Uterus (tissue), 4 donors: Measurements from ENCODE around the gene HTT. TPM values are rescaled to one million over a fixed set of nuclear protein-coding genes. Genes with fewer than 3 reads are reported as not detected.
A peak's percentile ranks its signal among the peaks of the same experiment; 100 is the strongest.

Experiments used
- DNase-seq, 2 donors: peaks; one replicate each; pipeline ENCODE4 v3.0.0-alpha.2; 2019 to 2020
- H3K27ac ChIP-seq, 2 donors: fragments of 200-600 bp; sonication (generic); 1 replicate in 1 of 2; 2 replicates in 1 of 2; pipeline ENCODE4 v1.5.1; 2016 to 2018
- H3K27me3 ChIP-seq, 2 donors: fragments of 200-600 bp; sonication (generic); one replicate each; pipeline ENCODE4 v1.5.1; 2018 to 2019; ENCODE audit warnings: control low read depth in 1 of 2
- H3K36me3 ChIP-seq, 2 donors: fragments of 200-600 bp; sonication (generic); one replicate each; pipeline ENCODE4 v1.5.1; 2019; ENCODE audit warnings: control low read depth in 1 of 2
- H3K4me1 ChIP-seq, 2 donors: fragments of 200-600 bp; sonication (generic); one replicate each; pipeline ENCODE4 v1.5.1; 2018 to 2019; ENCODE audit warnings: control low read depth in 1 of 2
- H3K4me3 ChIP-seq, 2 donors: fragments of 200-600 bp; sonication (generic); 1 replicate in 1 of 2; 2 replicates in 1 of 2; pipeline ENCODE4 v1.5.1; 2018 to 2019; ENCODE audit warnings: mild to moderate bottlenecking in 1 of 2
- H3K9me3 ChIP-seq, 2 donors: fragments of 200-600 bp; sonication (generic); one replicate each; pipeline ENCODE4 v1.5.1; 2019; ENCODE audit warnings: control low read depth in 1 of 2
- CTCF ChIP-seq, 4 experiments: fragments of 200-600 bp in 2 of 4; fragments of 450-650 bp in 2 of 4; sonication (generic) in 2 of 4; IDR thresholded peaks; one replicate each; pipeline ENCODE4 v1.5.1; 2016 to 2019; ENCODE audit warnings: antibody characterized with exemption in 4 of 4, mild to moderate bottlenecking in 2 of 4, moderate library complexity in 1 of 4
- POLR2A ChIP-seq, 2 donors: fragments of 450-650 bp; IDR thresholded peaks; one replicate each; pipeline ENCODE4 v1.6.1; 2016; ENCODE audit warnings: antibody characterized with exemption in 2 of 2, mild to moderate bottlenecking in 1 of 2, moderate library complexity in 1 of 2
- intact Hi-C: fragments of 100-400 bp; cut with DNase I; formaldehyde crosslinking; loops from one replicate; pipeline ENCODE4 v1.15.1; 2023; ENCODE audit warnings: low total_unique reads
- total RNA-seq, 4 donors: library from RNA; depleted of rRNA in 3 of 4; stranded (reverse); fragments of >200 nt in 3 of 4; gene quantifications; one replicate each; pipeline versions ENCODE4 v1.1.0 to v1.2.4, GENCODE V29; 2014 to 2023
- donor health status: DM: yes; HTN: yes; CAD: no.

HTT gene
- total RNA-seq, 4 donors from 2014 or later: 10.9 to 81.4 (median 49.8) TPM

- peaks cover 0 to 7% of the 10 kb centered on the region in 2 donors for H3K4me1 ChIP-seq
- H3K27me3 ChIP-seq: no peaks in the 10 kb centered on the region
- no peaks in the 10 kb centered on the region for H3K36me3 ChIP-seq
- peak overlapping the region; percentile 73 to 94 for H3K4me3 ChIP-seq
- no peak for DNase-seq
- intact Hi-C loops: no loop called here
- H3K9me3 ChIP-seq: no peaks in the 10 kb centered on the region
- TF ChIP-seq POLR2A (IDR thresholded peaks at IDR 0.05): no peak
- no peak for TF ChIP-seq CTCF (IDR thresholded peaks at IDR 0.05)
- peak overlapping the region in 1 of 2 donors; percentile 85 for H3K27ac ChIP-seq
These were observed 1.1 kb downstream of the HTT start for GRCh38 chr4:3075652-3075981.

GRCh38 chr4:3077796-3078195 lies 3.3 kb downstream of the HTT start:
- no peak for DNase-seq
- Histone ChIP-seq H3K27ac (no peak overlapping the region), H3K27me3 (no peaks in the 10 kb centered on the region), H3K4me3 (no peak overlapping the region), H3K4me1 (peaks cover 0 to 7% of the 10 kb centered on the region in 2 donors), H3K36me3 (no peaks in the 10 kb centered on the region), H3K9me3 (no peaks in the 10 kb centered on the region)
- intact Hi-C loops: no loop called here
- TF ChIP-seq CTCF (IDR thresholded peaks at IDR 0.05) (no peak), POLR2A (IDR thresholded peaks at IDR 0.05) (no peak)

- Histone ChIP-seq H3K4me1 (peaks cover 0 to 7% of the 10 kb centered on the region in 2 donors), H3K4me3 (no peak overlapping the region), H3K27ac (no peak overlapping the region), H3K27me3 (no peaks in the 10 kb centered on the region), H3K9me3 (no peaks in the 10 kb centered on the region), H3K36me3 (no peaks in the 10 kb centered on the region)
- DNase-seq: no peak
- intact Hi-C loops: no loop called here
- TF ChIP-seq CTCF (IDR thresholded peaks at IDR 0.05): no peak
- no peak for TF ChIP-seq POLR2A (IDR thresholded peaks at IDR 0.05)
These were observed 5.2 kb downstream of the HTT start for GRCh38 chr4:3079694-3080123.

GRCh38 chr4:3082925-3083515 lies 8.5 kb downstream of the HTT start:
- no peak overlapping the region for H3K4me3 ChIP-seq
- no peaks in the 10 kb centered on the region for H3K36me3 ChIP-seq
- no peak for DNase-seq
- no peaks in the 10 kb centered on the region for H3K27me3 ChIP-seq
- TF ChIP-seq CTCF (IDR thresholded peaks at IDR 0.05): no peak
- TF ChIP-seq POLR2A (IDR thresholded peaks at IDR 0.05): no peak
- intact Hi-C loops: no loop called here
- H3K4me1 ChIP-seq: no peaks in the 10 kb centered on the region
- H3K9me3 ChIP-seq: no peaks in the 10 kb centered on the region
- no peak overlapping the region for H3K27ac ChIP-seq

- H3K36me3 ChIP-seq: no peaks in the 10 kb centered on the region
- H3K4me3 ChIP-seq: no peak overlapping the region
- no peaks in the 10 kb centered on the region for H3K27me3 ChIP-seq
- H3K9me3 ChIP-seq: no peaks in the 10 kb centered on the region
- intact Hi-C loops: no loop called here
- no peak for DNase-seq
- H3K27ac ChIP-seq: no peak overlapping the region
- TF ChIP-seq CTCF (IDR thresholded peaks at IDR 0.05): no peak
- no peak for TF ChIP-seq POLR2A (IDR thresholded peaks at IDR 0.05)
- H3K4me1 ChIP-seq: no peaks in the 10 kb centered on the region
These were observed 9.3 kb downstream of the HTT start for GRCh38 chr4:3083732-3084131.
